Keratinocyte (primary cell): ENCODE measurements around the gene OTOG. TPM values are rescaled to one million over a fixed set of nuclear protein-coding genes. Genes with fewer than 3 reads are reported as not detected.
A peak's percentile ranks its signal among the peaks of the same experiment; 100 is the strongest.

Experiments used
- DNase-seq: peaks from one replicate; pipeline ENCODE4 v3.0.0-alpha.2; 2011; ENCODE audit warnings: low read depth, missing footprints, low spot score
- FAIRE-seq: peaks from 2 replicates; lab custom pipeline; 2011; peaks lifted over from hg19 to GRCh38; lab: Jason Lieb, UNC
- H2AFZ ChIP-seq: 2 replicates; pipeline ENCODE4 v1.6.0; 2012; ENCODE audit warnings: low read length, control low read depth, inconsistent platforms; ENCODE audit not compliant: control insufficient read depth
- H3K27ac ChIP-seq: 2 replicates; pipeline ENCODE4 v1.5.1; 2011; ENCODE audit warnings: low read length; ENCODE audit not compliant: control insufficient read depth, insufficient read depth
- H3K27me3 ChIP-seq: 3 replicates; pipeline ENCODE4 v1.6.0; 2011; ENCODE audit warnings: low read length; ENCODE audit not compliant: control insufficient read depth, insufficient read depth; ENCODE audit errors: extremely low read depth
- H3K36me3 ChIP-seq, 2 experiments: 2 replicates in 1 of 2; 3 replicates in 1 of 2; pipeline ENCODE4 v1.5.1; 2011; ENCODE audit warnings: low read length in 2 of 2, mild to moderate bottlenecking in 1 of 2; ENCODE audit not compliant: control insufficient read depth in 2 of 2, insufficient read depth in 2 of 2; ENCODE audit errors: extremely low read depth in 1 of 2
- H3K4me1 ChIP-seq: 3 replicates; pipeline ENCODE4 v1.5.1; 2011; ENCODE audit warnings: low read length; ENCODE audit not compliant: control insufficient read depth, insufficient read depth; ENCODE audit errors: extremely low read depth
- H3K4me2 ChIP-seq: 3 replicates; pipeline ENCODE4 v1.6.0; 2011; ENCODE audit warnings: low read depth, low read length; ENCODE audit not compliant: control insufficient read depth, insufficient read depth; ENCODE audit errors: extremely low read depth
- H3K4me3 ChIP-seq, 3 experiments: fragments of 200-600 bp in 1 of 3; sonication (generic) in 1 of 3; 2 replicates in 2 of 3; 3 replicates in 1 of 3; pipeline ENCODE4 v1.5.1; 2011 to 2016; ENCODE audit warnings: low read length in 3 of 3, mild to moderate bottlenecking in 3 of 3, control low read depth in 2 of 3, inconsistent platforms in 1 of 3, low read depth in 1 of 3, mixed read lengths in 1 of 3, mixed run types in 1 of 3, moderate library complexity in 1 of 3; ENCODE audit not compliant: control insufficient read depth in 2 of 3, insufficient read depth in 2 of 3; ENCODE audit errors: extremely low read depth in 1 of 3
- H3K79me2 ChIP-seq: 2 replicates; pipeline ENCODE4 v1.6.0; 2012; ENCODE audit warnings: low read length; ENCODE audit not compliant: control insufficient read depth, insufficient read depth
- H3K9ac ChIP-seq: 3 replicates; pipeline ENCODE4 v1.6.0; 2011; ENCODE audit warnings: low read length; ENCODE audit not compliant: control insufficient read depth, insufficient read depth; ENCODE audit errors: extremely low read depth
- H3K9me1 ChIP-seq: 3 replicates; pipeline ENCODE4 v1.6.0; 2011; ENCODE audit warnings: low read length; ENCODE audit not compliant: control insufficient read depth, insufficient read depth; ENCODE audit errors: extremely low read depth
- H3K9me3 ChIP-seq: 2 replicates; pipeline ENCODE4 v1.5.1; 2012; ENCODE audit warnings: low read depth, low read length; ENCODE audit not compliant: control insufficient read depth
- H4K20me1 ChIP-seq: 3 replicates; pipeline ENCODE4 v1.6.0; 2011; ENCODE audit warnings: low read length; ENCODE audit not compliant: control insufficient read depth, insufficient read depth; ENCODE audit errors: extremely low read depth
- CTCF ChIP-seq, 3 experiments: IDR thresholded peaks in 1 of 3; conservative IDR thresholded peaks in 1 of 3; optimal IDR thresholded peaks in 1 of 3; 2 replicates in 2 of 3; 3 replicates in 1 of 3; pipeline versions ENCODE3 to v1.5.1; 2011; ENCODE audit warnings: low read length in 3 of 3, mild to moderate bottlenecking in 3 of 3, moderate library complexity in 2 of 3, control low read depth in 1 of 3, inconsistent platforms in 1 of 3; ENCODE audit not compliant: insufficient read depth in 2 of 3; ENCODE audit errors: extremely low read depth in 1 of 3
- EZH2 ChIP-seq: IDR thresholded peaks from one replicate; pipeline ENCODE4 v1.6.1; 2012; ENCODE audit warnings: inconsistent platforms, mild to moderate bottlenecking, low read length, moderate library complexity
- dilution Hi-C: fragments of 300-500 bp; cut with MboI; formaldehyde crosslinking; loops from one replicate; pipeline ENCODE4 v1.7.0; 2020; ENCODE audit warnings: low sequenced_read_pairs; ENCODE audit not compliant: extremely low pct_ligation_motif_present
- polyA plus RNA-seq, 5 experiments: library from polyadenylated mRNA; depleted of rRNA in 3 of 5; stranded (reverse) in 3 of 5; stranded (forward) in 1 of 5; unstranded in 1 of 5; fragments of >200 nt; gene quantifications; 1 replicate in 1 of 5; 2 replicates in 3 of 5; 3 replicates in 1 of 5; pipeline versions ENCODE4 v1.2.1 to v1.2.3, GENCODE V29; 2011 to 2012; ENCODE audit warnings: missing spikeins in 2 of 5, low read depth in 1 of 5, low replicate concordance in 1 of 5

OTOG gene
- polyA plus RNA-seq, 1 donor (not counting 4 experiments of a cell fraction or from before 2014, with no cell fraction given), result not detected

DNA sequence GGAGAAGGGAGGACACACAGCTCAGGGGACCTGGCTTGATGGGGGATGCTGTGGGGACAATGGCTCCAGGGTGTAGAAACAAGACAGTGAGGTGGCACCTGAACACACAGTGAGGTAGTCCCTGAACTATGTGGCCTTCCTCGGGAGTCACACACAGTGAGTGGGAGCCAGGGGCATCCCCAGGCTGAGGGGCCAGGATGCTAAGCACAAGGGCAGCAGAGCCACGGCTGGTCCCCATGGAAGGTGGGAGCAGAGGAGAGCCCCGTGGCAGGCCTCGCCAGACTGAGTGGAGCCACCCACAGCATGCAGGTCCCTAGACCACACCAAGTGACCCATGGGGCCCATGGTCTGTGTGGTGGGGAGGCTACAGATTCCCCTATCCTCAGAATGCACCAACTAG is 44.4 kb upstream of the OTOG start:
- Histone ChIP-seq H3K79me2 (no peaks in the 10 kb centered on the region), H3K4me1 (no peaks in the 10 kb centered on the region), H4K20me1 (no peaks in the 10 kb centered on the region), H3K9me1 (no peaks in the 10 kb centered on the region), H3K4me3 (no peak overlapping the region), H3K27ac (no peak overlapping the region), H3K4me2 (no peak overlapping the region), H2AFZ (no peak overlapping the region), H3K27me3 (peaks cover 18% of the 10 kb centered on the region), H3K36me3 (no peaks in the 10 kb centered on the region), H3K9me3 (no peaks in the 10 kb centered on the region), H3K9ac (no peak overlapping the region)
- DNase-seq (no peak), FAIRE-seq (no peak)
- no peak for TF ChIP-seq EZH2
- no peak for TF ChIP-seq CTCF (optimal IDR thresholded peaks at IDR 0.05 in 1 of 3, IDR thresholded peaks at IDR 0.05 in 1 of 3, conservative IDR thresholded peaks at IDR 0.05 in 1 of 3; ENCODE audit: extremely low read depth in 1 of 3, insufficient read depth in 2 of 3, low read length in 3 of 3)
- dilution Hi-C loops, result no loop called here

DNA sequence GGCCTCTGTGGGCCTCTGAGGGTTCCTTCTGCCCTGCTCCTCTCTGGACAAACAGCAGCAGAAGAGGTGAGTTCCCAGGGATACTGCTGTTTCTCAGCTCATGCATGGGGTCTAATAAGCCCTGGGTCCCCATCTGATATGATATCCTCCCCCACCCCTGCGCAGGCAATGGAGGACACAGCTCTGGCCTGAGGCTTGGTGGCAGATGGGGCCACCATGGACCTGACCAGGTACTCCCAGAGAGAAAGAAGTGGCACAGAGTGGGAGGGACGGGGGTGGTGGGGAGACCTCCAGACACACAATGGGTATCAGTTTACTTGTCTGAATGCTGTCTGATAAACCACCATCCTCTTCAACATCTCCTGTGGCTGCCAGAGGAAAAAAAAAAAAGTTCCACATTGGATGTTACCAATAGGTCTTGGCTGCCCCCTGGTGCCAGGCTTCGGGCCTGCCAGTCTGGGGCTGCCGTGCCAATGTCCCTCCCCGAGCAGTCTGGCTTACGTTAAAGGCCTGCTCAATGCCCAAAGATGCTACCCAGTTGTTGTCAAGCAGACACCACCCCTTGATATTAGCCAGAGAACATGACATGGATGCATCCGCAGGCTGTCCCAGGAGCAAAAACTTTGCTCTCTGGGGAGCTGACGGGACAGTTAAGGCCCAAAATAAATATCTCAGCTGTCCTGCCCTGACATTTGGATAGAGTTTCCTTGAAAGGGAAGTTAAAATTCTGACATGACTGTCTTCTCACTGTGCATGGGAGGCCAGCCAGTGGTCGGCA is 42.5 kb upstream of the OTOG start:
- dilution Hi-C loops, result no loop called here
- no peaks in the 10 kb centered on the region for H3K9me3 ChIP-seq
- no peak overlapping the region for H3K9ac ChIP-seq
- H3K4me2 ChIP-seq, result no peak overlapping the region
- DNase-seq (peak; percentile 4), FAIRE-seq (no peak)
- no peaks in the 10 kb centered on the region for H3K4me1 ChIP-seq
- no peak overlapping the region for H2AFZ ChIP-seq
- H3K79me2 ChIP-seq, result no peaks in the 10 kb centered on the region
- TF ChIP-seq CTCF (optimal IDR thresholded peaks at IDR 0.05 in 1 of 3, IDR thresholded peaks at IDR 0.05 in 1 of 3, conservative IDR thresholded peaks at IDR 0.05 in 1 of 3; ENCODE audit: extremely low read depth in 1 of 3, insufficient read depth in 2 of 3, low read length in 3 of 3) (peak; percentile 86 to 96 (median 90)), EZH2 (no peak)
- H3K36me3 ChIP-seq, result no peaks in the 10 kb centered on the region
- no peaks in the 10 kb centered on the region for H3K9me1 ChIP-seq
- peaks cover 17% of the 10 kb centered on the region for H3K27me3 ChIP-seq
- no peak overlapping the region for H3K4me3 ChIP-seq
- no peaks in the 10 kb centered on the region for H4K20me1 ChIP-seq
- no peak overlapping the region for H3K27ac ChIP-seq
